Ishikawa (cell line): ENCODE data around the gene DMRTB1.

Source experiments
- CEBPB ChIP-seq: IDR thresholded peaks from 2 replicates; pipeline ENCODE4 v1.6.1; 2012
- CREB1 ChIP-seq: IDR thresholded peaks from 2 replicates; pipeline ENCODE4 v1.6.1; 2012; ENCODE audit warnings: low read depth
- EGR1 ChIP-seq: IDR thresholded peaks from 2 replicates; pipeline ENCODE4 v1.6.1; 2012
- EP300 ChIP-seq: IDR thresholded peaks from 2 replicates; pipeline ENCODE4 v1.6.1; 2012; ENCODE audit warnings: borderline replicate concordance
- FOXM1 ChIP-seq: IDR thresholded peaks from 2 replicates; pipeline ENCODE4 v1.6.1; 2012; ENCODE audit warnings: low read depth, borderline replicate concordance
- NFIC ChIP-seq: IDR thresholded peaks from 2 replicates; pipeline ENCODE4 v1.6.1; 2012
- RAD21 ChIP-seq: IDR thresholded peaks from 2 replicates; pipeline ENCODE4 v1.6.1; 2012; ENCODE audit warnings: low read depth
- REST ChIP-seq: IDR thresholded peaks from 2 replicates; pipeline ENCODE4 v1.6.1; 2012; ENCODE audit warnings: low read depth, mild to moderate bottlenecking
- TAF1 ChIP-seq: IDR thresholded peaks from 2 replicates; pipeline ENCODE4 v1.6.1; 2012; ENCODE audit warnings: low read depth, mild to moderate bottlenecking
- TCF12 ChIP-seq: IDR thresholded peaks from 2 replicates; pipeline ENCODE4 v1.6.1; 2012; ENCODE audit warnings: low read depth
- TEAD4 ChIP-seq: IDR thresholded peaks from 2 replicates; pipeline ENCODE4 v1.6.1; 2012
- YY1 ChIP-seq: IDR thresholded peaks from 2 replicates; pipeline ENCODE4 v1.6.1; 2012; ENCODE audit warnings: low read depth
- ZBTB7A ChIP-seq: IDR thresholded peaks from 2 replicates; pipeline ENCODE4 v1.6.1; 2012; ENCODE audit warnings: low read depth
- TF ChIP-seq, protein P1 (sequence below): IDR thresholded peaks from 2 replicates; pipeline ENCODE4 v1.6.1; 2012
- TF ChIP-seq, protein P2 (sequence below): IDR thresholded peaks from 2 replicates; pipeline ENCODE4 v1.6.1; 2012

Gene DMRTB1

GRCh38 chr1:53511933-53512806 is 53.0 kb downstream of the DMRTB1 start:
- TF ChIP-seq NFIC (no peak), CREB1 (no peak), EP300 (no peak), REST (no peak), CEBPB (no peak), FOXM1 (no peak), YY1 (no peak)
- TF ChIP-seq, protein P1, sequence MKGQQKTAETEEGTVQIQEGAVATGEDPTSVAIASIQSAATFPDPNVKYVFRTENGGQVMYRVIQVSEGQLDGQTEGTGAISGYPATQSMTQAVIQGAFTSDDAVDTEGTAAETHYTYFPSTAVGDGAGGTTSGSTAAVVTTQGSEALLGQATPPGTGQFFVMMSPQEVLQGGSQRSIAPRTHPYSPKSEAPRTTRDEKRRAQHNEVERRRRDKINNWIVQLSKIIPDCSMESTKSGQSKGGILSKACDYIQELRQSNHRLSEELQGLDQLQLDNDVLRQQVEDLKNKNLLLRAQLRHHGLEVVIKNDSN: no peak

GRCh38 chr1:53512807-53513755 is 53.9 kb downstream of the DMRTB1 start:
- TF ChIP-seq TCF12 (no peak), REST (no peak), TEAD4 (no peak), RAD21 (no peak), EGR1 (no peak), EP300 (no peak), YY1 (no peak), CREB1 (no peak)
- TF ChIP-seq, protein P2, sequence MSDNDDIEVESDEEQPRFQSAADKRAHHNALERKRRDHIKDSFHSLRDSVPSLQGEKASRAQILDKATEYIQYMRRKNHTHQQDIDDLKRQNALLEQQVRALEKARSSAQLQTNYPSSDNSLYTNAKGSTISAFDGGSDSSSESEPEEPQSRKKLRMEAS: no peak

DNA sequence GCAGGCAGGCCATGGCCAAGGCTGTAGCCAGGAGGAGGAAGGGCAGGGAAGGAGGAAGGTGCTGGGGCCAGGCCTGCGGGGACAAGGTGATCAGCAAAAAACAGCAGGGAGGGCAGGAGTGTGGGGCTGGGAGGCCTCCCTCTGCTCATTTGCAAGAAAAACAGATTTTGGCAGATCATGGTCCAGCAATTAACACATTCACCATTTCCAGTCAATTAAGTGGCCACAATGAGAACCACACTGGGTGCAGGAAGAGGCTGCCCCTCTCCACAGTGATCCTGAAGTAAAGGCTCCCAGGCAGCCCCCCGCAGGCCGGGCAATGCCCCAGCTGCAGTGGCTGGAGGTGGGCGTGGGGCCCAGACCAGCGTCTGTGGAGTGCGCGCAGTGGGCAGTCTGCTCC is 54.6 kb downstream of the DMRTB1 start:
- TF ChIP-seq FOXM1: no peak
- no peak for TF ChIP-seq TAF1
- TF ChIP-seq TCF12: no peak
- TF ChIP-seq TEAD4: no peak
- no peak for TF ChIP-seq REST
- no peak for TF ChIP-seq CREB1
- no peak for TF ChIP-seq ZBTB7A
- TF ChIP-seq YY1: no peak
- TF ChIP-seq EGR1: no peak
- TF ChIP-seq, protein P2: no peak
- TF ChIP-seq, protein P1: no peak
- TF ChIP-seq CEBPB: no peak
- no peak for TF ChIP-seq EP300

DNA sequence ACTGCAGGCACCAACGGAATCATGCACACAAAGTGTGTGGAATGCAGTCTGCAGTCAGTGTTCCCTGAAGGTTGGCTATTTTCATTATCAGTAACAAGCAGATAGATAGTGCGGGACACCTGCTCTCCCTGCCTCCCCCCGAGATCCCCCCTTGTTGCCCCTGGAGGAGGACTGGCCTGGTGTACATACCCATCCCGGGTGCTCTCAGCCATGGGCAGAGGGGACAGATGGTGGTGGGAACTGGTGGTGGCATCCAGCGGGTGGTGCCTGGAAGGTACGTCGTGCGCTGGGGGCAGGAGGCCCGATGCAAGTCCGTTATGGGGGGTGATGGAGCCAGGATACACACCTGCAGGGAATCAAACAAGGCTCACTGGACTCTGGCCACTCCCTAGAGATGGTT is 55.2 kb downstream of the DMRTB1 start:
- TF ChIP-seq, protein P1: no peak
- TF ChIP-seq FOXM1 (no peak), TAF1 (no peak), TCF12 (no peak), NFIC (no peak)
